Thyroid gland (tissue), 4 donors: ENCODE results near the gene CACNB1. TPM values are rescaled to one million over a fixed set of nuclear protein-coding genes. Genes with fewer than 3 reads are reported as not detected.

Experiments
- DNase-seq, 2 donors: peaks; one replicate each; pipeline ENCODE4 v3.0.0-alpha.2; 2019
- H3K27ac ChIP-seq, 3 donors: fragments of 200-600 bp; sonication (generic); 1 replicate in 2 of 3; 2 replicates in 1 of 3; pipeline ENCODE4 v1.5.1; 2016 to 2019; ENCODE audit warnings: mild to moderate bottlenecking in 1 of 3, moderate library complexity in 1 of 3
- H3K27me3 ChIP-seq: fragments of 200-600 bp; sonication (generic); one replicate; pipeline ENCODE4 v1.5.1; 2019
- H3K36me3 ChIP-seq, 2 donors: fragments of 200-600 bp; sonication (generic); one replicate each; pipeline ENCODE4 v1.5.1; 2016 to 2019
- H3K4me1 ChIP-seq, 2 donors: fragments of 200-600 bp; sonication (generic); one replicate each; pipeline ENCODE4 v1.5.1; 2017 to 2019
- H3K4me3 ChIP-seq, 3 donors: fragments of 200-600 bp; sonication (generic); replicated peaks in 1 of 3; 1 replicate in 2 of 3; 2 replicates in 1 of 3; pipeline ENCODE4 v1.5.1; 2016; ENCODE audit warnings: mild to moderate bottlenecking in 1 of 3
- H3K9me3 ChIP-seq: fragments of 200-600 bp; sonication (generic); one replicate; pipeline ENCODE4 v1.5.1; 2017
- CTCF ChIP-seq, 6 experiments: fragments of 200-600 bp in 3 of 6; fragments of 450-650 bp in 3 of 6; sonication (generic) in 3 of 6; IDR thresholded peaks; one replicate each; pipeline ENCODE4 v1.5.1; 2016 to 2019; ENCODE audit warnings: antibody characterized with exemption in 6 of 6, mild to moderate bottlenecking in 2 of 6, inconsistent platforms in 1 of 6, moderate library complexity in 1 of 6
- POLR2A ChIP-seq, 2 donors: fragments of 450-650 bp; IDR thresholded peaks; one replicate each; pipeline ENCODE4 v1.6.1; 2017; ENCODE audit warnings: antibody characterized with exemption in 2 of 2, mild to moderate bottlenecking in 2 of 2, moderate library complexity in 1 of 2
- WGBS, 2 donors: methylation state at CpG; one replicate each; pipeline ENCODE4 v1.1.5; 2017; 5-methylcytosine and 5-hydroxymethylcytosine counted together
- intact Hi-C: fragments of 100-400 bp; cut with DNase I; formaldehyde crosslinking; loops from one replicate; pipeline ENCODE4 v1.15.1; 2023
- total RNA-seq, 4 donors: library from RNA; depleted of rRNA; stranded (reverse); fragments of >200 nt; gene quantifications; one replicate each; pipeline ENCODE4 v1.2.3, GENCODE V29; 2016

Gene CACNB1
- total RNA-seq, 4 donors from 2014 or later: 5.8 to 10.1 (median 7.8) TPM

GRCh38 chr17:39209317-39210092 is 12.0 kb upstream of the CACNB1 start:
- TF ChIP-seq POLR2A (IDR thresholded peaks at IDR 0.05): peak in 1 of 2 donors; percentile 43
- TF ChIP-seq CTCF (IDR thresholded peaks at IDR 0.05): no peak
- Histone ChIP-seq H3K36me3 (peaks cover 7 to 8% of the 10 kb centered on the region in 2 donors), H3K4me1 (peaks cover 29 to 52% of the 10 kb centered on the region in 2 donors), H3K27ac (peak overlapping the region in 2 of 3 donors; percentile 5 to 58), H3K27me3 (no peaks in the 10 kb centered on the region), H3K9me3 (no peaks in the 10 kb centered on the region), H3K4me3 (peak overlapping the region in 1 of 3 donors; percentile 31)
- WGBS, 2 donors: 4 to 25% methylated on average over 2 to 29 of the region's 39 CpGs
- peak; percentile 83 to 85 for DNase-seq
- intact Hi-C loops: loop anchor here (5.0 kb wide), 1 partner anchor 33 kb away; no protein-coding TSS in a partner anchor

- TF ChIP-seq CTCF (IDR thresholded peaks at IDR 0.05): no peak
- no peak for TF ChIP-seq POLR2A (IDR thresholded peaks at IDR 0.05)
- Histone ChIP-seq H3K27ac (peak overlapping the region in 2 of 3 donors; percentile 12 to 58), H3K36me3 (peaks cover 14% of the 10 kb centered on the region in 2 donors)
Measured at GRCh38 chr17:39208893-39209292, 11.4 kb upstream of the CACNB1 start.

GRCh38 chr17:39208136-39208535 is 10.7 kb upstream of the CACNB1 start:
- Histone ChIP-seq H3K36me3 (peaks cover 21% of the 10 kb centered on the region in 2 donors), H3K4me3 (no peak overlapping the region), H3K27me3 (no peaks in the 10 kb centered on the region), H3K9me3 (no peaks in the 10 kb centered on the region), H3K4me1 (peaks cover 29 to 49% of the 10 kb centered on the region in 2 donors), H3K27ac (peak overlapping the region in 1 of 3 donors; percentile 58)
- WGBS, 2 donors: 42 to 48% methylated on average over 5 to 6 of the region's 7 CpGs
- DNase-seq: peak; percentile 36 to 41
- intact Hi-C loops: loop anchor here (5.0 kb wide), 1 partner anchor 34 kb away; no protein-coding TSS in a partner anchor
- TF ChIP-seq POLR2A (IDR thresholded peaks at IDR 0.05): no peak
- TF ChIP-seq CTCF (IDR thresholded peaks at IDR 0.05): no peak

More at GRCh38 chr17:39208893-39209292, 11.4 kb upstream of the CACNB1 start:
- Histone ChIP-seq H3K9me3 (no peaks in the 10 kb centered on the region), H3K4me1 (peaks cover 29 to 52% of the 10 kb centered on the region in 2 donors), H3K4me3 (no peak overlapping the region), H3K27me3 (no peaks in the 10 kb centered on the region)
- 32 to 41% methylated on average over 7 to 8 of the region's 8 CpGs for WGBS, 2 donors
- intact Hi-C loops: loop anchor here (5.0 kb wide), 1 partner anchor 33 kb away; no protein-coding TSS in a partner anchor
- DNase-seq: peak; percentile 86 to 87

- intact Hi-C loops: loop anchor here (5.0 kb wide), 1 partner anchor 37 kb away; no protein-coding TSS in a partner anchor
- H3K27ac ChIP-seq: no peak overlapping the region
- H3K27me3 ChIP-seq: no peaks in the 10 kb centered on the region
- no peak overlapping the region for H3K4me3 ChIP-seq
- H3K4me1 ChIP-seq: peaks cover 28 to 46% of the 10 kb centered on the region in 2 donors
- DNase-seq: no peak
- no peaks in the 10 kb centered on the region for H3K9me3 ChIP-seq
- TF ChIP-seq CTCF (IDR thresholded peaks at IDR 0.05): no peak
- TF ChIP-seq POLR2A (IDR thresholded peaks at IDR 0.05): no peak
- peaks cover 38 to 41% of the 10 kb centered on the region in 2 donors for H3K36me3 ChIP-seq
- 87 to 89% methylated on average over 3 of the region's 3 CpGs for WGBS, 2 donors
Measured at GRCh38 chr17:39205112-39205526, 7.7 kb upstream of the CACNB1 start.

GRCh38 chr17:39204245-39204644 is 6.8 kb upstream of the CACNB1 start:
- TF ChIP-seq POLR2A (IDR thresholded peaks at IDR 0.05): no peak
- no peak for TF ChIP-seq CTCF (IDR thresholded peaks at IDR 0.05)
- 88 to 93% methylated on average over 8 of the region's 8 CpGs for whole genome bisulfite sequencing, 2 donors
- Histone ChIP-seq H3K27me3 (no peaks in the 10 kb centered on the region), H3K4me1 (peaks cover 24 to 41% of the 10 kb centered on the region in 2 donors), H3K9me3 (no peaks in the 10 kb centered on the region), H3K36me3 (peaks cover 38 to 41% of the 10 kb centered on the region in 2 donors), H3K27ac (no peak overlapping the region), H3K4me3 (no peak overlapping the region)
- DNase-seq: no peak
- intact Hi-C loops: no loop called here
